HepG2 (cell line): ENCODE data around the gene IRF1. TPM values are rescaled to one million over a fixed set of nuclear protein-coding genes. Genes with fewer than 3 reads are reported as not detected.

Source experiments
- MAZ ChIP-seq, 2 experiments: sonication (generic) in 1 of 2; formaldehyde crosslinking in 1 of 2; IDR thresholded peaks; 2 replicates each; pipeline versions ENCODE4 v1.5.0 to v1.6.1; 2012 to 2020; ENCODE audit warnings: low read depth in 2 of 2, mild to moderate bottlenecking in 2 of 2, borderline replicate concordance in 1 of 2, improper control_type of control experiment in 1 of 2, low read length in 1 of 2, missing genetic modification reagents in 1 of 2, moderate library complexity in 1 of 2
- RARG ChIP-seq: sonication (generic); formaldehyde crosslinking; IDR thresholded peaks from 2 replicates; pipeline ENCODE4 v1.4.0; 2020; ENCODE audit warnings: low read depth, mild to moderate bottlenecking, missing genetic modification reagents
- RBM22 ChIP-seq: fragments of 200-400 bp; formaldehyde crosslinking; optimal IDR thresholded peaks from 2 replicates; pipeline ENCODE3; 2017; ENCODE audit warnings: mild to moderate bottlenecking, low read length, moderate library complexity
- RFX5 ChIP-seq: IDR thresholded peaks from 2 replicates; pipeline ENCODE4 v1.6.1; 2011; ENCODE audit warnings: low read depth, low read length, improper control_type of control experiment
- SMARCE1 ChIP-seq: fragments of 450-650 bp; IDR thresholded peaks from 2 replicates; pipeline ENCODE4 v1.6.1; 2017; ENCODE audit warnings: borderline replicate concordance
- TSC22D2 ChIP-seq: sonication (generic); formaldehyde crosslinking; IDR thresholded peaks from 2 replicates; pipeline ENCODE4 v1.5.1; 2020; ENCODE audit warnings: missing genetic modification reagents, mild to moderate bottlenecking, borderline replicate concordance
- XBP1 ChIP-seq: sonication (generic); formaldehyde crosslinking; IDR thresholded peaks from 2 replicates; pipeline ENCODE4 v1.5.0; 2020; ENCODE audit warnings: missing genetic modification reagents
- ZNF543 ChIP-seq: sonication (generic); formaldehyde crosslinking; IDR thresholded peaks from 2 replicates; pipeline ENCODE4 v1.4.0; 2020; ENCODE audit warnings: mild to moderate bottlenecking, missing genetic modification reagents
- polyA plus RNA-seq, 8 experiments: library from polyadenylated mRNA; depleted of rRNA in 3 of 8; stranded (reverse) in 7 of 8; unstranded in 1 of 8; fragments of >200 nt; fragmentation: Illumina TruSeq in 4 of 8; extraction: Trizol in 4 of 8; gene quantifications; 2 replicates each; pipeline versions ENCODE4 v1.2.1 to v1.2.3, GENCODE V29; 2011 to 2016; ENCODE audit warnings: low read depth in 4 of 8, missing spikeins in 1 of 8, mixed read lengths in 1 of 8; ENCODE audit not compliant: insufficient read depth in 1 of 8
- total RNA-seq, 5 experiments: library from RNA; depleted of rRNA; stranded (reverse); fragments of >200 nt; fragmentation: Illumina TruSeq; extraction: Trizol; gene quantifications; 2 replicates each; pipeline ENCODE4 v1.2.3, GENCODE V29; 2016; ENCODE audit warnings: low read depth in 1 of 5
- TF ChIP-seq, protein P1 (sequence below): sonication (generic); formaldehyde crosslinking; IDR thresholded peaks from 2 replicates; pipeline ENCODE4 v1.4.0; 2020; ENCODE audit warnings: mild to moderate bottlenecking, low read depth, missing genetic modification reagents
- TF ChIP-seq, protein P2 (sequence below): sonication (generic); formaldehyde crosslinking; IDR thresholded peaks from 2 replicates; pipeline ENCODE4 v1.4.0; 2020; ENCODE audit warnings: mild to moderate bottlenecking, missing genetic modification reagents
- TF ChIP-seq, protein P3 (sequence below): sonication (generic); formaldehyde crosslinking; IDR thresholded peaks from 2 replicates; pipeline ENCODE4 v1.5.0; 2020; ENCODE audit warnings: mild to moderate bottlenecking, missing genetic modification reagents, borderline replicate concordance

IRF1 gene
- total and polyA plus RNA-seq, 2 of the 13 experiments (the other 11 are each of a cell fraction or from before 2014, with no cell fraction given): 4.1 to 8.8 TPM

DNA sequence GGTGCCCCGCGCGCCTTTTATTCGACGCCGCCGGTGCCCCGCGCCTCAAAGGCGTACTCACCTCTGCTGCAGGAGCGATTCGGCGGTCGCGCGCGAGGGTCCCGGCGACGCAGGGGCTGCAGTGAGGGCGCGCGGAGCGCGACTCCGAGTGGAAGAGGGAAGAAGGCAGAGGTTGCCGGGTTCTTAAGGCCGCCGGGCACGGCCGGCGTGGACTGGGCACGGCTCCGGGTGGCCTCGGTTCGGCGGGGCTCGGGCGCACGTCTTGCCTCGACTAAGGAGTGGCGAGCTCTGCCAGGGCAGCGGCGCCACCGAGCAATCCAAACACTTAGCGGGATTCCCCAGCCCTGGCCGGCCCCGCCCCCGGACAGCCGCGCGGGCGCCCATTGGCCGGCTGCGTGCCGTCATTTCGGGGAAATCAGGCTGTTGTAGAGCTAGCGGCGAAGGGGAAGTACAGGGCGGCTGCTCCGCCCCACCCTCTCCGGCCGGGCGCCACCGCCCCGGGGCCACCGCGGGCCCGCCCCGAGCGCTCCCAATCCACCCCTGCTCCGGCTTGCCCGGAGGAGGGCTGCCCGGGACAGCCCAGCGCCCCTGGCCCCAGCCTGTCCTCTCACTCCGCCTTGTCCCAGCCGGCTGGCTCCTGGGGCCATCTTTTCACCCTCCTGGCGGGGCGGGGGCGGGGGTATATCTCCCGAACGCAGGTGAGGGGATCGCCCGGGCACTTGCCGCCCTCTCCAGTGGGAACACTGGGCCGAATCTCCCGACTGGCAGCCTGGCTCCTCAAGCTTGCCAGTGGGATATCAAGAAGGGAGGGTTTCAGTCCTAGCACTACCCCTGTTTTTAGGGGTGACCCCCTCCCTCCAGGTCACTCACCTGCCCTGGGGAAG is at the start of gene IRF1 (continued):
- TF ChIP-seq MAZ (IDR thresholded peaks at IDR 0.05; ENCODE audit: borderline replicate concordance, low read depth, low read length): peak; percentile 60; the same call in 1 of the 2 replicates
- TF ChIP-seq MAZ (CRISPR knock-in tag; IDR thresholded peaks at IDR 0.05; ENCODE audit: low read depth): peak; percentile 82
- peak; percentile 46; the same call in 1 of the 2 replicates for TF ChIP-seq TSC22D2 (CRISPR knock-in tag)
- TF ChIP-seq, protein P1, sequence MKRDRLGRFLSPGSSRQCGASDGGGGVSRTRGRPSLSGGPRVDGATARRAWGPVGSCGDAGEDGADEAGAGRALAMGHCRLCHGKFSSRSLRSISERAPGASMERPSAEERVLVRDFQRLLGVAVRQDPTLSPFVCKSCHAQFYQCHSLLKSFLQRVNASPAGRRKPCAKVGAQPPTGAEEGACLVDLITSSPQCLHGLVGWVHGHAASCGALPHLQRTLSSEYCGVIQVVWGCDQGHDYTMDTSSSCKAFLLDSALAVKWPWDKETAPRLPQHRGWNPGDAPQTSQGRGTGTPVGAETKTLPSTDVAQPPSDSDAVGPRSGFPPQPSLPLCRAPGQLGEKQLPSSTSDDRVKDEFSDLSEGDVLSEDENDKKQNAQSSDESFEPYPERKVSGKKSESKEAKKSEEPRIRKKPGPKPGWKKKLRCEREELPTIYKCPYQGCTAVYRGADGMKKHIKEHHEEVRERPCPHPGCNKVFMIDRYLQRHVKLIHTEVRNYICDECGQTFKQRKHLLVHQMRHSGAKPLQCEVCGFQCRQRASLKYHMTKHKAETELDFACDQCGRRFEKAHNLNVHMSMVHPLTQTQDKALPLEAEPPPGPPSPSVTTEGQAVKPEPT: no peak
- TF ChIP-seq RFX5: no peak
- no peak for TF ChIP-seq SMARCE1
- TF ChIP-seq XBP1 (CRISPR knock-in tag): no peak
- TF ChIP-seq, protein P2, sequence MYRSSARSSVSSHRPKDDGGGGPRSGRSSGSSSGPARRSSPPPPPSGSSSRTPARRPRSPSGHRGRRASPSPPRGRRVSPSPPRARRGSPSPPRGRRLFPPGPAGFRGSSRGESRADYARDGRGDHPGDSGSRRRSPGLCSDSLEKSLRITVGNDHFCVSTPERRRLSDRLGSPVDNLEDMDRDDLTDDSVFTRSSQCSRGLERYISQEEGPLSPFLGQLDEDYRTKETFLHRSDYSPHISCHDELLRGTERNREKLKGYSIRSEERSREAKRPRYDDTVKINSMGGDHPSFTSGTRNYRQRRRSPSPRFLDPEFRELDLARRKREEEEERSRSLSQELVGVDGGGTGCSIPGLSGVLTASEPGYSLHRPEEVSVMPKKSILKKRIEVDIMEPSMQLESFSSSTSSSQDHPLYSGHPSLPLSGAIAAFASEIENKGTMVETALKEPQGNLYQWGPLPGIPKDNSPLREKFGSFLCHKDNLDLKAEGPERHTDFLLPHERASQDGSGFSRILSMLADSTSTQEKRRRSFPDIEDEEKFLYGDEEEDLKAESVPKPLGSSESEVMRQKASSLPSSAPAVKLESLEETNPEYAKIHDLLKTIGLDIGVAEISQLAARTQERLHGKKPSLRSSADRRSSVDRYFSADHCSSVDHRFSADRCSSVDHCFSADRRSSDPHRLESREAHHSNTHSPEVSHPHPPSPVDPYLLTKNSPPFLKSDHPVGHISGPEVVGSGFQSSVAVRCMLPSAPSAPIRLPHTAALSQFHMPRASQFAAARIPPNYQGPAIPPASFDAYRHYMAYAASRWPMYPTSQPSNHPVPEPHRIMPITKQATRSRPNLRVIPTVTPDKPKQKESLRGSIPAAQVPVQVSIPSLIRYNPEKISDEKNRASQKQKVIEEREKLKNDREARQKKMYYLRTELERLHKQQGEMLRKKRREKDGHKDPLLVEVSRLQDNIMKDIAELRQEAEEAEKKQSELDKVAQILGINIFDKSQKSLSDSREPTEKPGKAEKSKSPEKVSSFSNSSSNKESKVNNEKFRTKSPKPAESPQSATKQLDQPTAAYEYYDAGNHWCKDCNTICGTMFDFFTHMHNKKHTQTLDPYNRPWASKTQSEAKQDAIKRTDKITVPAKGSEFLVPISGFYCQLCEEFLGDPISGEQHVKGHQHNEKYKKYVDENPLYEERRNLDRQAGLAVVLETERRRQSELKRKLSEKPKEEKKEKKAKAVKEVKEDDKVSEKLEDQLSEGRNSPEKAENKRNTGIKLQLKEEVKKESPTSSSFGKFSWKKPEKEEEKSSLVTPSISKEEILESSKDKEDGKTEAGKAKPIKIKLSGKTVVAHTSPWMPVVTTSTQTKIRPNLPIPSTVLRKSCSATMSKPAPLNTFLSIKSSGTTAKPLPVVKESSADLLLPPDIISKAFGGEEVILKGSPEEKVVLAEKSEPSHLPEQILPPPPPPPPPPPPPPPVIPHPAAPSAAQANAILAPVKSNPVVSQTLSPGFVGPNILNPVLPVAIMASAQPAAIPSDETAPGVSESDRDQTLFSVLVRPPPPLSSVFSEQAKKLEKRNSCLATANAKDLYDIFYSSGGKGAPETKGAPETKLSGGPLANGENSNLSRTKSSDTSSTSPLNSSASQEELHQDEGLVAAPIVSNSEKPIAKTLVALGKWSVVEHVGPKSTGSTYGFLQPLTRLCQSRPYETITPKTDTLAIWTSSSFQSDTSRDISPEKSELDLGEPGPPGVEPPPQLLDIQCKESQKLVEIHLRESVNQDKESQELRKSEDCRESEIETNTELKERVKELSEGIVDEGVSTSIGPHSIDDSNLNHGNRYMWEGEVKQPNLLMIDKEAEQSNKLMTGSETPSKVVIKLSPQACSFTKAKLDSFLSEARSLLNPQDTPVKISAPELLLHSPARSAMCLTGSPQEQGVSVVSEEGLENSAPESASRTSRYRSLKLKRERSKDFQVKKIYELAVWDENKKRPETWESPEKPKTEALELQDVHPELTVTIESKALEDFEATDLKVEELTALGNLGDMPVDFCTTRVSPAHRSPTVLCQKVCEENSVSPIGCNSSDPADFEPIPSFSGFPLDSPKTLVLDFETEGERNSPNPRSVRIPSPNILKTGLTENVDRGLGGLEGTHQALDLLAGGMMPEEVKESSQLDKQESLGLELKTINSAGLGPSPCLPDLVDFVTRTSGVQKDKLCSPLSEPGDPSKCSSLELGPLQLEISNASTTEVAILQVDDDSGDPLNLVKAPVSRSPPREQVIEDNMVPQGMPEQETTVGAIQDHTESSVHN (CRISPR knock-in tag): no peak
- no peak for TF ChIP-seq RBM22
- TF ChIP-seq, protein P3, sequence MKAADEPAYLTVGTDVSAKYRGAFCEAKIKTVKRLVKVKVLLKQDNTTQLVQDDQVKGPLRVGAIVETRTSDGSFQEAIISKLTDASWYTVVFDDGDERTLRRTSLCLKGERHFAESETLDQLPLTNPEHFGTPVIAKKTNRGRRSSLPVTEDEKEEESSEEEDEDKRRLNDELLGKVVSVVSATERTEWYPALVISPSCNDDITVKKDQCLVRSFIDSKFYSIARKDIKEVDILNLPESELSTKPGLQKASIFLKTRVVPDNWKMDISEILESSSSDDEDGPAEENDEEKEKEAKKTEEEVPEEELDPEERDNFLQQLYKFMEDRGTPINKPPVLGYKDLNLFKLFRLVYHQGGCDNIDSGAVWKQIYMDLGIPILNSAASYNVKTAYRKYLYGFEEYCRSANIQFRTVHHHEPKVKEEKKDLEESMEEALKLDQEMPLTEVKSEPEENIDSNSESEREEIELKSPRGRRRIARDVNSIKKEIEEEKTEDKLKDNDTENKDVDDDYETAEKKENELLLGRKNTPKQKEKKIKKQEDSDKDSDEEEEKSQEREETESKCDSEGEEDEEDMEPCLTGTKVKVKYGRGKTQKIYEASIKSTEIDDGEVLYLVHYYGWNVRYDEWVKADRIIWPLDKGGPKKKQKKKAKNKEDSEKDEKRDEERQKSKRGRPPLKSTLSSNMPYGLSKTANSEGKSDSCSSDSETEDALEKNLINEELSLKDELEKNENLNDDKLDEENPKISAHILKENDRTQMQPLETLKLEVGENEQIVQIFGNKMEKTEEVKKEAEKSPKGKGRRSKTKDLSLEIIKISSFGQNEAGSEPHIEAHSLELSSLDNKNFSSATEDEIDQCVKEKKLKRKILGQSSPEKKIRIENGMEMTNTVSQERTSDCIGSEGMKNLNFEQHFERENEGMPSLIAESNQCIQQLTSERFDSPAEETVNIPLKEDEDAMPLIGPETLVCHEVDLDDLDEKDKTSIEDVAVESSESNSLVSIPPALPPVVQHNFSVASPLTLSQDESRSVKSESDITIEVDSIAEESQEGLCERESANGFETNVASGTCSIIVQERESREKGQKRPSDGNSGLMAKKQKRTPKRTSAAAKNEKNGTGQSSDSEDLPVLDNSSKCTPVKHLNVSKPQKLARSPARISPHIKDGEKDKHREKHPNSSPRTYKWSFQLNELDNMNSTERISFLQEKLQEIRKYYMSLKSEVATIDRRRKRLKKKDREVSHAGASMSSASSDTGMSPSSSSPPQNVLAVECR: peak; percentile 85
- TF ChIP-seq RARG (CRISPR knock-in tag): no peak
- TF ChIP-seq ZNF543: 0 out of 2 replicates have a peak, but pooled peaks have one; percentile 37
